ENCODE measurements around the gene TDRKH. TPM values are rescaled to one million over a fixed set of nuclear protein-coding genes. Genes with fewer than 3 reads are reported as not detected.

TDRKH gene
- total and polyA plus RNA-seq, 3 donors from 2014 or later = 26.3 to 50.9 (median 31.5) TPM

- Histone ChIP-seq H3K9me3 (no peaks in the 10 kb centered on the region), H3K36me3 (ENCODE audit: low read depth, missing control alignments) (no peaks in the 10 kb centered on the region), H3K4me3 (no peak overlapping the region), H3K27me3 (no peaks in the 10 kb centered on the region), H3K27ac (no peak overlapping the region), H3K4me1 (no peaks in the 10 kb centered on the region)
- intact Hi-C loops (cut with DNase I; ENCODE audit: low total_unique reads) = no loop called here
- 83 to 90% methylated on average over 1 of the region's 1 CpG for WGBS, 2 donors
- TF ChIP-seq CTCF (IDR thresholded peaks at IDR 0.05) (no peak), POLR2A (IDR thresholded peaks at IDR 0.05) (no peak)
- DNase-seq = no peak
These were observed 17.5 kb upstream of the TDRKH start for GRCh38 chr1:151807766-151808165.

- Histone ChIP-seq H3K36me3 (ENCODE audit: low read depth, missing control alignments) (no peaks in the 10 kb centered on the region), H3K4me1 (no peaks in the 10 kb centered on the region), H3K27me3 (no peaks in the 10 kb centered on the region), H3K27ac (no peak overlapping the region), H3K9me3 (no peaks in the 10 kb centered on the region), H3K4me3 (no peak overlapping the region)
- TF ChIP-seq POLR2A (IDR thresholded peaks at IDR 0.05) (no peak), CTCF (IDR thresholded peaks at IDR 0.05) (no peak)
- intact Hi-C loops (cut with DNase I; ENCODE audit: low total_unique reads) = no loop called here
- no peak for DNase-seq
- 91 to 94% methylated on average over 5 of the region's 5 CpGs for WGBS, 2 donors
These were observed 16.8 kb upstream of the TDRKH start for GRCh38 chr1:151807131-151807530.

GRCh38 chr1:151806170-151806569 is 15.9 kb upstream of the TDRKH start:
- TF ChIP-seq POLR2A (IDR thresholded peaks at IDR 0.05) = no peak
- TF ChIP-seq CTCF (IDR thresholded peaks at IDR 0.05) = no peak
- H3K4me1 ChIP-seq = no peaks in the 10 kb centered on the region
- WGBS, 2 donors = 84 to 90% methylated on average over 7 of the region's 7 CpGs

GRCh38 chr1:151805066-151805820 is 14.9 kb upstream of the TDRKH start, which contains the start of gene LINGO4:
TSS of gene LINGO4 (minus strand) at chr1:151805419. CDS start at chr1:151802704, 2,715 bp downstream.
- no peaks in the 10 kb centered on the region for H3K9me3 ChIP-seq
- intact Hi-C loops (cut with DNase I; ENCODE audit: low total_unique reads) = no loop called here
- WGBS, 2 donors = 52 to 72% methylated on average over 9 to 12 of the region's 12 CpGs
- no peaks in the 10 kb centered on the region for H3K36me3 ChIP-seq (ENCODE audit: low read depth, missing control alignments)
- no peak for DNase-seq
- H3K4me3 ChIP-seq = no peak within 1 kb of the TSS
- no peaks in the 10 kb centered on the region for H3K4me1 ChIP-seq
- no peaks in the 10 kb centered on the region for H3K27me3 ChIP-seq
- TF ChIP-seq POLR2A (IDR thresholded peaks at IDR 0.05) (no peak), CTCF (IDR thresholded peaks at IDR 0.05) (no peak)
- H3K27ac ChIP-seq = no peak within 1 kb of the TSS

More at GRCh38 chr1:151806170-151806569, 15.9 kb upstream of the TDRKH start:
- Histone ChIP-seq H3K4me3 (no peak overlapping the region), H3K27ac (no peak overlapping the region), H3K9me3 (no peaks in the 10 kb centered on the region), H3K27me3 (no peaks in the 10 kb centered on the region), H3K36me3 (ENCODE audit: low read depth, missing control alignments) (no peaks in the 10 kb centered on the region)
- intact Hi-C loops (cut with DNase I; ENCODE audit: low total_unique reads) = no loop called here
- no peak for DNase-seq

GRCh38 chr1:151803915-151804314 is 13.6 kb upstream of the TDRKH start:
- DNase-seq = no peak
- H3K9me3 ChIP-seq = no peaks in the 10 kb centered on the region
- TF ChIP-seq POLR2A (IDR thresholded peaks at IDR 0.05) (no peak), CTCF (IDR thresholded peaks at IDR 0.05) (no peak)
- H3K27me3 ChIP-seq = no peaks in the 10 kb centered on the region
- no peak overlapping the region for H3K4me3 ChIP-seq
- H3K27ac ChIP-seq = no peak overlapping the region
- no peaks in the 10 kb centered on the region for H3K4me1 ChIP-seq
- no peaks in the 10 kb centered on the region for H3K36me3 ChIP-seq (ENCODE audit: low read depth, missing control alignments)
- intact Hi-C loops (cut with DNase I; ENCODE audit: low total_unique reads) = no loop called here
- WGBS, 2 donors = 91 to 100% methylated on average over 3 of the region's 3 CpGs

All from testis (tissue), 3 donors.